Caco-2 (cell line): ENCODE results near the gene INTS6. TPM values are rescaled to one million over a fixed set of nuclear protein-coding genes. Genes with fewer than 3 reads are reported as not detected.

ENCODE experiments used
- BruUV-seq: library from RNA; stranded (reverse); fragments of 400-500 nt; replicated peaks from 2 replicates; lab custom pipeline; 2021; lab: Mats Ljungman, UMichigan
- CTCF ChIA-PET: fragments of 300-600 bp; sonication (Branson Sonifier 250); formaldehyde crosslinking; loops from one replicate; lab custom pipeline; 2022; ENCODE audit warnings: antibody characterized with exemption; lab: Charles Lee
- POLR2A ChIA-PET: fragments of 300-600 bp; sonication (Branson Sonifier 250); formaldehyde crosslinking; loops from one replicate; lab custom pipeline; 2022; ENCODE audit warnings: antibody characterized with exemption; lab: Charles Lee
- DNase-seq, 2 experiments: peaks; one replicate each; pipeline versions ENCODE4 v3.0.0 to v3.0.0-alpha.2; 2020 to 2022
- H3K27me3 ChIP-seq: replicated peaks from 2 replicates; pipeline ENCODE4 v1.6.0; 2011; ENCODE audit warnings: low read length; ENCODE audit not compliant: control insufficient read depth, insufficient read depth
- H3K36me3 ChIP-seq: 2 replicates; pipeline ENCODE4 v1.5.1; 2011; ENCODE audit warnings: low read length; ENCODE audit not compliant: control insufficient read depth, insufficient read depth
- H3K4me1 ChIP-seq: fragments of 250-450 bp; sonication (Bioruptor Pico); 2 replicates; pipeline ENCODE4 v1.5.1; 2020; ENCODE audit warnings: mild to moderate bottlenecking
- H3K4me3 ChIP-seq: 2 replicates; pipeline ENCODE4 v1.5.1; 2011; ENCODE audit warnings: low read depth, mild to moderate bottlenecking, control low read depth, low read length
- H3K9me3 ChIP-seq: fragments of 250-450 bp; sonication (Bioruptor Pico); 2 replicates; pipeline ENCODE4 v1.5.1; 2020; ENCODE audit warnings: mild to moderate bottlenecking, moderate library complexity
- H3K27ac Mint-ChIP-seq: one replicate; pipeline ENCODE4 v1.8.0; 2022; ENCODE audit warnings: mixed read lengths; ENCODE audit not compliant: unreplicated experiment
- H3K27me3 Mint-ChIP-seq: one replicate; pipeline ENCODE4 v1.8.0; 2022; ENCODE audit warnings: mixed read lengths; ENCODE audit not compliant: insufficient read depth, unreplicated experiment
- H3K36me3 Mint-ChIP-seq: one replicate; pipeline ENCODE4 v1.8.0; 2022; ENCODE audit warnings: mild to moderate bottlenecking, mixed read lengths; ENCODE audit not compliant: insufficient read depth, unreplicated experiment
- H3K4me1 Mint-ChIP-seq: one replicate; pipeline ENCODE4 v1.8.0; 2022; ENCODE audit warnings: low read depth, mixed read lengths; ENCODE audit not compliant: unreplicated experiment
- H3K4me3 Mint-ChIP-seq: one replicate; pipeline ENCODE4 v1.8.0; 2022; ENCODE audit warnings: mild to moderate bottlenecking, moderate library complexity, mixed read lengths; ENCODE audit not compliant: unreplicated experiment
- H3K9me3 Mint-ChIP-seq: one replicate; pipeline ENCODE4 v1.8.0; 2022; ENCODE audit warnings: mixed read lengths; ENCODE audit not compliant: unreplicated experiment
- intact Hi-C: fragments of 100-400 bp; cut with micrococcal nuclease; formaldehyde crosslinking; loops from one replicate; pipeline ENCODE4 v1.10.0; 2022; ENCODE audit not compliant: unreplicated experiment
- total RNA-seq: library from RNA; stranded (reverse); gene quantifications from 2 replicates; pipeline ENCODE4 v1.2.3, GENCODE V29; 2022
- TF ChIP-seq, protein P1 (sequence below), 2 experiments: fragments of 200-600 bp in 1 of 2; IDR thresholded peaks; 1 replicate in 1 of 2; 2 replicates in 1 of 2; pipeline versions ENCODE4 v1.5.1 to v1.8.0; 2011 to 2022; ENCODE audit warnings: antibody characterized with exemption in 1 of 2, control low read depth in 1 of 2, inconsistent platforms in 1 of 2, low read depth in 1 of 2, low read length in 1 of 2, mild to moderate bottlenecking in 1 of 2, moderate library complexity in 1 of 2; ENCODE audit not compliant: insufficient read depth in 1 of 2, severe bottlenecking in 1 of 2, unreplicated experiment in 1 of 2

INTS6 gene
- total RNA-seq, 1 experiment from 2014 or later, result 42.6 TPM

DNA sequence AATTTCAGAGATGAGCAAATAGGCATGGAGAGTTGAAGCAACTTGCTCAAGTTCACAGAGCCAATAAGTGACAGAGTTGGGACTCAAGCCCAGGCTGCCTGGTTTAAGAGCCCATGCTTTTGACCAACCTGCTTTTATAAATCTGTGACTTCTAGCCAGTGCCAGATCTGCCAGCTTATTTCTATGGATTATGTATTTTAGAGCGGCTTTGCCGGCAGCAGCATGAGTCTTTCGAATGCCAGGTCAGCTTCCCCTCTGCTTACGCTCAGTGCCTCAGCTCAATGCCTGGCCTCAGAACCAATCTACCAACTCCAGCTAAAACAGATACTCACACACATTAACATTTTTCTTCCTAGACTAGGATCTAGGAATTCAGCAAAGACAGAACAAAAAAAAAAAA lies 111.0 kb downstream of the INTS6 start:
- ChIA-PET POLR2A (interaction anchor here (0.6 kb wide), 1 partner anchor 8 kb away, joined by 4 read pairs; no protein-coding TSS in a partner anchor), CTCF (interaction anchor here (0.6 kb wide), 1 partner anchor 456 kb away, joined by 8 read pairs; no protein-coding TSS in a partner anchor)
- Histone ChIP-seq H3K27me3 (no peaks in the 10 kb centered on the region), H3K9me3 (no peaks in the 10 kb centered on the region), H3K4me1 (no peaks in the 10 kb centered on the region), H3K4me3 (no peak overlapping the region), H3K36me3 (no peaks in the 10 kb centered on the region)
- TF ChIP-seq, protein P1, sequence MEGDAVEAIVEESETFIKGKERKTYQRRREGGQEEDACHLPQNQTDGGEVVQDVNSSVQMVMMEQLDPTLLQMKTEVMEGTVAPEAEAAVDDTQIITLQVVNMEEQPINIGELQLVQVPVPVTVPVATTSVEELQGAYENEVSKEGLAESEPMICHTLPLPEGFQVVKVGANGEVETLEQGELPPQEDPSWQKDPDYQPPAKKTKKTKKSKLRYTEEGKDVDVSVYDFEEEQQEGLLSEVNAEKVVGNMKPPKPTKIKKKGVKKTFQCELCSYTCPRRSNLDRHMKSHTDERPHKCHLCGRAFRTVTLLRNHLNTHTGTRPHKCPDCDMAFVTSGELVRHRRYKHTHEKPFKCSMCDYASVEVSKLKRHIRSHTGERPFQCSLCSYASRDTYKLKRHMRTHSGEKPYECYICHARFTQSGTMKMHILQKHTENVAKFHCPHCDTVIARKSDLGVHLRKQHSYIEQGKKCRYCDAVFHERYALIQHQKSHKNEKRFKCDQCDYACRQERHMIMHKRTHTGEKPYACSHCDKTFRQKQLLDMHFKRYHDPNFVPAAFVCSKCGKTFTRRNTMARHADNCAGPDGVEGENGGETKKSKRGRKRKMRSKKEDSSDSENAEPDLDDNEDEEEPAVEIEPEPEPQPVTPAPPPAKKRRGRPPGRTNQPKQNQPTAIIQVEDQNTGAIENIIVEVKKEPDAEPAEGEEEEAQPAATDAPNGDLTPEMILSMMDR (IDR thresholded peaks at IDR 0.05; ENCODE audit: insufficient read depth in 1 of 2, low read depth in 1 of 2, low read length in 1 of 2, severe bottlenecking in 1 of 2, unreplicated experiment in 1 of 2), result no peak
- intact Hi-C loops, result no loop called here
- no peak overlapping the region for H3K4me3 Mint-ChIP-seq
- no peaks in the 10 kb centered on the region for H3K27me3 Mint-ChIP-seq
- no TSS peak for BruUV-seq
- peaks cover 8% of the 10 kb centered on the region for H3K36me3 Mint-ChIP-seq
- DNase-seq, result no peak
- H3K9me3 Mint-ChIP-seq, result no peaks in the 10 kb centered on the region
- H3K27ac Mint-ChIP-seq, result no peak overlapping the region
- H3K4me1 Mint-ChIP-seq, result no peaks in the 10 kb centered on the region

DNA sequence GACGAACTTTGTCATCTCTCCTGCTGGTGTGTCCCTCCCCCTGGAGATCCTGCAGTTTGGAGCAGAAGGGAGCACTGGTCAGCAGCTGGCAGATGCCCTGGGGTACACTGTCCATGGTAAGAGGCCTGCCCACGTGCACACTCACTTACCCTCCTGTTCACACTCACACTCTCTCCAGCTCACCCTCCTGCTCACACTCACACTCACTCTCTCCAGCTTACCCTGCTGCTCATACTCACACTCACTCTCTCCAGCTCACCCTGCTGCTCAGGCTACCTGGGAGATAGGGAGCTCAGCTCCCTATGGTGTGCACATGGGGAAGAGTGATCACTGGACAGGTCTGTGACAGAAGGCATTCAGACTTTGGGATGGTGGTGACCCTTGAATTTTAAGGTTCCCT lies 111.6 kb downstream of the INTS6 start:
- intact Hi-C loops, result no loop called here
- Histone ChIP-seq H3K4me3 (no peak overlapping the region), H3K9me3 (no peaks in the 10 kb centered on the region), H3K27me3 (no peaks in the 10 kb centered on the region), H3K4me1 (no peaks in the 10 kb centered on the region), H3K36me3 (no peaks in the 10 kb centered on the region)
- Mint-ChIP-seq H3K27ac (no peak overlapping the region), H3K4me1 (no peaks in the 10 kb centered on the region), H3K4me3 (no peak overlapping the region), H3K27me3 (no peaks in the 10 kb centered on the region), H3K36me3 (peaks cover 8% of the 10 kb centered on the region), H3K9me3 (no peaks in the 10 kb centered on the region)
- no TSS peak for BruUV-seq
- CTCF ChIA-PET, result no interaction called here
- TF ChIP-seq, protein P1 (IDR thresholded peaks at IDR 0.05; ENCODE audit: insufficient read depth in 1 of 2, low read depth in 1 of 2, low read length in 1 of 2, severe bottlenecking in 1 of 2, unreplicated experiment in 1 of 2), result no peak
- POLR2A ChIA-PET, result interaction anchor here (0.6 kb wide), 1 partner anchor 8 kb away, joined by 4 read pairs; no protein-coding TSS in a partner anchor
- no peak for DNase-seq

DNA sequence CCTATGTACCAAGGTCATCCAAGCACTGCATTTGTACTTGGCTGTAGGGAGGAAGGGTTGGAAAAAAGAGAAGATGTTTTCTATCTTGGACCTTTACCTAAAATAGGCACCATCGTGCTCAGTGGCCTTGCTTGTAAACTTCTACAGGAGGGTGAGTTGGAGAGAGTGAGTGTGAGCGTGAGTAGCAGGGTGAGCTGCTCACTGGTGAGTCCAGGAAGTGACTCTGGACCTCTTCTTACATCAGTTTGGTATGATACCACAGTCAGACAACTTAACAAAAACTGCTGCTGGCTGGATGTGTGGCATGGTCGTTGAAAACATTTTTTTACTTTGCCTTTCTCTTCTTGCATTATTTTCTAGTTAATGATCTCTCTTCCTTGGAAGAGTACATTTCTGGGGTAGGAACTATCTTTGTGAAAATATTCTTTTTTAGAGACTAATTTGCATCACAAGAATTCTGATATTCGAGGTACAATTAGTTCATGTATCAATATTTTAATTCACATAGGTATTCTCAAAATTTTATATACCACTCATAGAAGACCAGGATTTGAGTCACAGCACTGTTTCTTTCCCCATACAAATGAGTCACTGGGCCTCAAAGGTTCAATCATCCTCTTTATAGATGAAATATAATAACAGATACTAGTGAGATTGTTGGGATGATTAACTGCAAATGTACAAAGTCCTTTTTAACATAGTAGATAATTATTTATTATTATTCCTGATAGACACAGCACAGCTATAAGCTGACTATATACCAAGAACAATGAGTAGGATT lies 112.7 kb downstream of the INTS6 start:
- H3K4me3 ChIP-seq, result no peak overlapping the region
- ChIA-PET POLR2A (no interaction called here), CTCF (no interaction called here)
- no peaks in the 10 kb centered on the region for H3K27me3 Mint-ChIP-seq
- H3K27me3 ChIP-seq, result no peaks in the 10 kb centered on the region
- no peak overlapping the region for H3K27ac Mint-ChIP-seq
- H3K4me1 ChIP-seq, result no peaks in the 10 kb centered on the region
- no peak overlapping the region for H3K4me3 Mint-ChIP-seq
- H3K9me3 ChIP-seq, result no peaks in the 10 kb centered on the region
- H3K36me3 ChIP-seq, result no peaks in the 10 kb centered on the region
- DNase-seq, result no peak
- peaks cover 8% of the 10 kb centered on the region for H3K36me3 Mint-ChIP-seq
- H3K9me3 Mint-ChIP-seq, result no peaks in the 10 kb centered on the region
- intact Hi-C loops, result no loop called here
- TF ChIP-seq, protein P1 (IDR thresholded peaks at IDR 0.05; ENCODE audit: insufficient read depth in 1 of 2, low read depth in 1 of 2, low read length in 1 of 2, severe bottlenecking in 1 of 2, unreplicated experiment in 1 of 2), result no peak
- no peaks in the 10 kb centered on the region for H3K4me1 Mint-ChIP-seq
- BruUV-seq, result no TSS peak
